NCI-H345 treated with DMSO at 0.1 percent for 48 hours (cell line): ENCODE data around the gene DIAPH2.
A peak's percentile ranks its signal among the peaks of the same experiment; 100 is the strongest.

Source experiments
- DNase-seq: peaks from one replicate; lab custom pipeline; 2025; ENCODE audit not compliant: unreplicated experiment; lab: John Stamatoyannopoulos, UW

Gene DIAPH2

DNA sequence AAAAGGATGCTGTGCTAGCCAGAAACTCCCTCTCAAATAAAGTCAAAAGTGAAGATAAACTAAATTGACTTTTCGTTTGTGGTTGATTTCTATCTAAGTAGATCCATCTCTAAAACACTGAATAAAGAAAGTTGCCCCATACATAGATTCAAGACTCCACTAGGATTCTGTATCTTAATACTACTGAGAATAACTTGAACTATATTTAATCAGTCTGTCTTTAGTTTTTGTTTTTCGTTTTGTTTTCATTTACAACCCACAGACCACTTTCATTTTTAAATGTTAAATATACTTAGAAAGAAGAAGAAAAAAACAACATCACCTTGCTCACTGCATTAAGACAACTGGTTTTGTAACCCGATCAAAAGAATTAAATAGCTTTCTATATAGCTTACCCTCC is 854.1 kb downstream of the DIAPH2 start:
- DNase-seq = no peak

DNA sequence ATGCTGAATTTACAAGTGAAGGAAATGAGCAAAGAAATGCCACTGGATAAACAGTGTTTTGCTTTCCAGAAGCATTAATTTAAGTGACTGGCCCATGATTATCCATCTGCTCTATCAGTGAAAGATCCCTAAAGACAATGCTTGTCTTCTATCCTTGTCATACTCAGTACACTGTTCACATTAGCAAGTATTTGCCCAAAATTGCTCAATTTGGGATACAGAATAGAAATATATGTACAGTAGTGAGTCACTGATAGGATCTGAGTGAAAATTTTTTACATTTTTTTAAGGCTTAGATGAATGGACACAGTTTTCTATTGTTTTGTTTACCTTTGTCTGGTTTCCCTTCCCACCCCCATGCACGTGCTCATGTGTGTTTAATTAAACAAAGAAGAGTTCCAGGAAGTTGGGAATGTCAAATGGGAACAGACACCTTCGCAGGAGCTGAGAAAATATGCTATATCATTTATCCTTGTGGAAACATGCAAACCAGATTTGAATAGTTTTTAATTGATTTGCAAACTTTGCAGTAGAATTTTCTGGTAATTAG is 855.4 kb downstream of the DIAPH2 start:
- DNase-seq = no peak

- no peak for DNase-seq
These were observed 863.4 kb downstream of the DIAPH2 start for GRCh38 chrX:97547877-97548578.

- no peak for DNase-seq
These were observed 867.2 kb downstream of the DIAPH2 start for GRCh38 chrX:97551821-97552220.

DNA sequence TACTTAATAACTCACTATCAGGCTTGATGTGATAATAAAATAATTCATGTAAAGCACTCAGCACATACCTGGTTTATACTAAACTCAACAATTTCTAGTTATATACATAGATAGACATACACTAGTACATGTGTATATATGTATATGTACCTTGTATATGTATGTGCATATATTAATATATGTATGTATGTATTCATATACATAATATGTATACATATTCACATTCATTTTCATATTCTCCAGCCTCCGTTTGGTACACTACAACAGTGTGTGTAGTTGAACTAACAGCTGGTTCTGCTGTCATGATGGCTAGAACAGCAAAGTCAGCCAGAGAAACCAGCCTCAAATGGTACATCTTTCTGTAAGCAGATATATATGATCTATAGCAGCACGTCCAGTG is 869.2 kb downstream of the DIAPH2 start:
- no peak for DNase-seq

DNA sequence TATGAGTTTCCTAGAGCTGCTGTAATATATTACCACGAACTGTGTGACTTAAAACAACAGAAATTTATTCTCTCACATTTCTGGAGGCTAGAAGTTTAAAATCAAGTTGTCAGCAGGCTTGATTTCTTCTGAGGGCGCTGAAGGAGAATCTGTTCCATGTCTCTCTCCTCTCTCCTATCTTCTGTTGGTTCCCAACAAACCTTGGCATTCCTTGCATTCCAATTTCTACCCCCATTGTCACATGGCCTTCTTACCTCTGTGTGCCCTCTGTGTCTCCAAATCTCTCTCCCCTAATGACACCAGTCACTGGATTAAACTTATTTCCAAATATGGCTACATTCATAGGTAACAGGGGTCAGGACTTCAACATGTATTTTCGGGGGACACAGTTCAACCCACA is 871.7 kb downstream of the DIAPH2 start:
- DNase-seq = no peak

DNA sequence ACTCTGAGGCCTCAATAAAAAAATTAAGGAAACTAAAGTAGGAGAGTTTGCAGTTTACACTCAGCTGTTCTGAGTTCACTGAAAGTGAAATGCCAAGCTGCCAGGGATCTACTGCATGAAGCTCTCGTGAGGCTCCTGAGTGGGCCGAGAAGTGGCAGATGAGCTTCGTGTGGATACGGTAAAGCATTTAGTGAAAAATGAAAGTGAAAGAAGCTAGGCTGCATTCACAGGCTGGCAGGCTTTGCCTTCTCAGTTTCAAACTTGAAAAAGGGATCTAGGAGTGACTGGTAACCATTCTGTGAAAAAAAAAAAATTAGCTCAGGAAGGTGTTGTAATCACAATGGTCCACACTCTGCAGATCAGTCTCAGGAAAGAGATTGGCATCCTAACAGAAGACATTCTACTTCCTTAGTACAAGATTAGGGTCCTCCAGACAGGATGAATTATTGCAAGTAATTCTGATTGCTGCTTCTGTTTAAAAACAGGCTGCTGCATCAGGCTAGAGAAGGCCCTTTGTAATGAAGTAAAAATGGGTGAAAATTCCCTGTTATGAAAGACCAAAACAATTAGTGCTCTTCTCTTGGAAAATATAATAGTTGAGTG is 879.0 kb downstream of the DIAPH2 start:
- DNase-seq = peak; percentile 22

GRCh38 chrX:97564496-97564895 is 879.9 kb downstream of the DIAPH2 start:
- no peak for DNase-seq

- no peak for DNase-seq
These were observed 902.5 kb downstream of the DIAPH2 start for GRCh38 chrX:97587171-97587570.

DNA sequence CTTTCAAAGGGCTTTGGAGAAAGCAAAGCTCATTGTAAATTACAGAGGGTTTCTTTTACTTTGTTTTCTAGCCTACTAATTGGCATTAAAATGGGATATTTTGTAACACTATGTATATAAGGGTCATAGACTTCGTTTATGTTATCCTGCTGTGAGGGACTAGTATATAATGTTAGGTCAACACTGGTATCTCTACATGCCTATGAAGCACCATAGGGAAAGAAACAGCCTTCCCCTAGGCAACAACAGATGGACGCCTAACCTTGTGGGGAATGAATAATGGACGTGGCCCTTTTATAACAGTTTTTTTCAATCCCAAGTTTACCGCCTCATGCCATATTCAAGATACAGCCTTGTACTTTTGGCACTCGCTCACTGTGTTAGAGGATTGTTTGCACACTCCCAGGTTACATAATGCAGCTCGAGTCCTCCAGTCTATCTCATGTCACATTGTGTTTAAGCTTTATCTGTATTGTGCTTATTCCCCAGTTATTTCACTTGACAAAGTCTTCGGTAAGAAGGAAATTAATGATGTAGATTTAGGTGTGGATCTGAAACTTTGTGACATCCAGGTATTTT is 910.1 kb downstream of the DIAPH2 start:
- DNase-seq = no peak

GRCh38 chrX:97597954-97598353 is 913.3 kb downstream of the DIAPH2 start:
- DNase-seq = no peak

DNA sequence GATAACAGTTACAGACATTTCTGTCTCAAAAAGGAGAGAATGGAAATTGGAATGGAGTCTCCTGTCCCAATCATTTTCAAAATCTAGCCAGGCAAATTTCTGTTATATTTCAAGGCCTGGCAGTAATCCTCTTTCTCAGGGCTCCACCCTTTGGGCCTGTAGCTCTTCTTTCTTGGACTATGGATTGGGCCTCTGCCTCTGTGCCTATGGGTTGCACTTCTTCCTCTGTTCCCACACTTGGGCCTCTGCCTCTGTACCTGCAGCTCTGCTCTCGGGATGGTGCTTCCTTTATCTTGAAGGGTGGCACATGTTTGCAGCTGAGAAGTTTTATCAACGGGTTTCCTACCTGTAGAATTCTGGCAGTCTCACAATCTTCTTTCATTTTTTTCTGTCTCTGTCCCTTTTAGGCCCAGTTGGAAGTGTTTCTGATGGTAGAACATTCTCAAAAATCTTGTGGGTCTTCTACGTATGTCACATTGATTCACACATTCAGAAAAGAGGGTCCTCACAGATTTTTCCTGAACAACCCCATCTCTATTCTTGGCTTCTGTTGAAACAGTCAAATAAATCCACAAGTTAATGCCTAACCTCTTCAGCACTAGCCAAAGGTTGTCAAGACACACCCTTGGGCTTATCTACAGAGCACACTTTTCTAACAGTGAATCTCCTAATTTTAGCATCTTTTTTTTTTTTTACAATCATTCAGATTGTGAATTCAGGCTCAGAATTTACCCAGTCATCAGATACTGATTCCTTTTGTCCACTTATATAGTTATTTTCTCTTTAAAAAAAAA is 918.0 kb downstream of the DIAPH2 start:
- DNase-seq = no peak

DNA sequence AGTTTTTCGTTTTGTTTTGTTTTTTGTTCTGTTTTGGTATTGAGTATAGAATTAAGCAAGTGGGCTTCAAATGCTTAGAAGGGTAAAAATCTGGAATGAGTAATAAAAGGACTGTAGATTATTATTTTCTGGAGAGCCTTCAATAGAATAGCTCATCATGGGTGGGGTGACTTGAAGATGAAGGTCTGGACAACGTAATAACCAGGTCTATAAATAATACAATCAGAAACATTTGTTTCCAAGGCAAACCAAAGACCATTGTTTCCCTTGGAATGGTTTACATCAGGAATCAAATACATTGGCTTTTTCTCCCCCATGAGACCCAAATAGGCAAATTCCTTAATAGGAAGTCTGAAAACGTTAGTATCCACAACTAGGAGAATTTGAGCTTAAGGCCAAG is 920.6 kb downstream of the DIAPH2 start:
- DNase-seq = no peak

- no peak for DNase-seq
These were observed 924.7 kb downstream of the DIAPH2 start for GRCh38 chrX:97609357-97609756.

DNA sequence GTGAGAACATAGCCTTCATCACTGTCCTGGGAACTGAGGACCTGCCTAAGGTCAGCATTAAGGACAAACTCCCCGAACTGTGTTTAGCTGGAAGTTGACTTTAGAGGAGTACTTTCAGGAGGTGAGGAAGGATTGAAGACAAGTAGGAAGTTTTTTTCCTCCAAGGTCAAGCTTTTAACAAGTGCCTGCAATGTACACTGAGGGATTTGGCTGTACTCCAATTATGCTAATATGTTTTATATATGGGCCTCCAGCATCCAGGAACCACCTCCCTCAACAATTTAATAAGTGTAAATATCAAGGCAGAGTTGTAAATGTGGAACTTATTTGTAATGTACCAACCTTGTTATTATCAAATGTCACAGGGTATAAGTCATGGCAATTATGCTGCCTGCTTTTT is 925.3 kb downstream of the DIAPH2 start:
- no peak for DNase-seq

- DNase-seq = no peak
These were observed 932.4 kb downstream of the DIAPH2 start for GRCh38 chrX:97616883-97617530.

- DNase-seq = no peak
These were observed 934.9 kb downstream of the DIAPH2 start for GRCh38 chrX:97619499-97619898.

DNA sequence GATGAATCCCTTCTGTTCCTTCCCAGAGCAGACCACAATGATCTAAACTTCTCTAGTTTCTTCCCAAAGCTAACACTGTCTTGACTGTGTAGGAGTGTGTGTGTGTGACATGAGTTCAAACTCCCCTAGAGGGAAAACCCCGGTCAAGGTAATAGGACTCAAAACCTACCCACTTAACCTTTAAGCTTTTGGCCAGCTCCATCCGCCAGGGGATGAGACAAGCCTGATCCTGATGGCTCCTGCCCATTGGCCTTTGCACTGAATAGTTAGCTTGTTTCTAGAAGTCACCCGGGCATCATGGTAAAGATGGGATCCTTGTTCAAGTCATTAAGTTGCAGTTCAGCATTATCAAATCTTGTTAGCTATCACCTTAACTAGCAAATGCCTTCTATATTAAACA is 937.5 kb downstream of the DIAPH2 start:
- DNase-seq = no peak

DNA sequence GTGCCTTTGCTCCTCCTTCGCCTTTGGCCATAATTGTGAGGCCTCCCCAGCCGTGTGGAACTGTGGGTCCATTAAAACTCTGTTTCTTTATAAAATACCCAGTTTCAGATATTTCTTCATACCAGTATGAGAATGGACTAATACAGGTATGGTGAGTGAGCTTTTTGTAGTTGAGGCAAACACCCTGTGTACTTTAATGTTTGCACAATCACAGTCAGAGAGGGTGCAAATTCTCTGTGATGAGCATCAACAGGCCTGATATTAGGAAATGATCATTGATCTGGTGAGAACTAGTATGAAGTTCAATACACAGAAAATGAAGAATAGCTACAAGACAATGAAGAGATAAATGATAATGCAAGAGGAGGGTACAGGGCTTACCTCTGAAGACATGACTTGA is 943.7 kb downstream of the DIAPH2 start:
- DNase-seq = no peak

DNA sequence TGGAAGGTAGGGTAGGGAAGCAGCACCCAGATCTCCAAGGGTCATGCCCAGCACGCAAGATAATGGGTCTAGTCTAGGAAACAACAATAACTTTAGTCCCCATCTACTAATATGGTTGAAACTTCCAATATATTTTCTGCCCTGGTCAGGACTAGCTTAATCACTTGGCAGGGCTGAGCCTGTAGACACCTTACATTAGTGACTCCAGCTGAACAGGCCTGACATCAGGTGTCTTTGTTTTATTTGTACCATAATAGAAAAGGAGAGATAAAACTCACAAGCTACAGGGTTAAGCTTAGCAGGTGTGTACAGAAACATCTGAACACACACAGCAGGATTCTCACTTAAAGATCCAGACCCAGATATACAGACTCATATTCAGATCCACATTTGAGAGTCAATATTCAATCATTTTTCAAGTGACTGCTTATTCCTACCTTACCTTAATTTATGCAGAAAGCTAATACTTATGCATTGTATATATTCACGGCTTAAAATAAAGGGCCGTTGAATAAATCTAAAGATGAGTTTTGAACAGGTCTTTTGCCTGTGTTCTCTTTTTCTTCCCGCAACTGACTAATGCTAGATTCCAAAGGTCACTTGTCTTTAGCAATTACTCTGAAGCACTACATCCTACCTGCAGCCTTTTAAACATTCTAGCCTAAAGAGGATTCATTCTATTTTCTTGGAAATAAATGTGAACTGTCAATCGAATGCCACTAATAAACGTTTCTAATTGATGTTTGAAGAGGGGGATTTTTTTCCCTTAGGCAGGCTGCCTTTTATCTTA is 944.4 kb downstream of the DIAPH2 start:
- DNase-seq = no peak
